Uterus (tissue), 4 donors: ENCODE measurements around the gene KCNQ2. TPM values are rescaled to one million over a fixed set of nuclear protein-coding genes. Genes with fewer than 3 reads are reported as not detected.

Experiments
- DNase-seq, 2 donors: peaks; one replicate each; pipeline ENCODE4 v3.0.0-alpha.2; 2019 to 2020
- H3K27ac ChIP-seq, 2 donors: fragments of 200-600 bp; sonication (generic); 1 replicate in 1 of 2; 2 replicates in 1 of 2; pipeline ENCODE4 v1.5.1; 2016 to 2018
- H3K27me3 ChIP-seq, 2 donors: fragments of 200-600 bp; sonication (generic); one replicate each; pipeline ENCODE4 v1.5.1; 2018 to 2019; ENCODE audit warnings: control low read depth in 1 of 2
- H3K36me3 ChIP-seq, 2 donors: fragments of 200-600 bp; sonication (generic); one replicate each; pipeline ENCODE4 v1.5.1; 2019; ENCODE audit warnings: control low read depth in 1 of 2
- H3K4me1 ChIP-seq, 2 donors: fragments of 200-600 bp; sonication (generic); one replicate each; pipeline ENCODE4 v1.5.1; 2018 to 2019; ENCODE audit warnings: control low read depth in 1 of 2
- H3K4me3 ChIP-seq, 2 donors: fragments of 200-600 bp; sonication (generic); 1 replicate in 1 of 2; 2 replicates in 1 of 2; pipeline ENCODE4 v1.5.1; 2018 to 2019; ENCODE audit warnings: mild to moderate bottlenecking in 1 of 2
- H3K9me3 ChIP-seq, 2 donors: fragments of 200-600 bp; sonication (generic); one replicate each; pipeline ENCODE4 v1.5.1; 2019; ENCODE audit warnings: control low read depth in 1 of 2
- CTCF ChIP-seq, 4 experiments: fragments of 200-600 bp in 2 of 4; fragments of 450-650 bp in 2 of 4; sonication (generic) in 2 of 4; IDR thresholded peaks; one replicate each; pipeline ENCODE4 v1.5.1; 2016 to 2019; ENCODE audit warnings: antibody characterized with exemption in 4 of 4, mild to moderate bottlenecking in 2 of 4, moderate library complexity in 1 of 4
- POLR2A ChIP-seq, 2 donors: fragments of 450-650 bp; IDR thresholded peaks; one replicate each; pipeline ENCODE4 v1.6.1; 2016; ENCODE audit warnings: antibody characterized with exemption in 2 of 2, mild to moderate bottlenecking in 1 of 2, moderate library complexity in 1 of 2
- intact Hi-C: fragments of 100-400 bp; cut with DNase I; formaldehyde crosslinking; loops from one replicate; pipeline ENCODE4 v1.15.1; 2023; ENCODE audit warnings: low total_unique reads
- total RNA-seq, 4 donors: library from RNA; depleted of rRNA in 3 of 4; stranded (reverse); fragments of >200 nt in 3 of 4; gene quantifications; one replicate each; pipeline versions ENCODE4 v1.1.0 to v1.2.4, GENCODE V29; 2014 to 2023
- donor health status: DM: yes; HTN: yes; CAD: no.

KCNQ2 gene
- total RNA-seq, 4 donors from 2014 or later: 1.2 to 4.9 TPM; not detected in 2

GRCh38 chr20:63492518-63492917, 20.1 kb upstream of the KCNQ2 start:
- H3K27me3 ChIP-seq: peaks cover 0 to 11% of the 10 kb centered on the region in 2 donors
- peaks cover 0 to 3% of the 10 kb centered on the region in 2 donors for H3K4me1 ChIP-seq
- no peak for DNase-seq
- TF ChIP-seq CTCF (IDR thresholded peaks at IDR 0.05): no peak
- no peak for TF ChIP-seq POLR2A (IDR thresholded peaks at IDR 0.05)
- no peak overlapping the region for H3K27ac ChIP-seq
- H3K4me3 ChIP-seq: no peak overlapping the region
- intact Hi-C loops: no loop called here
- H3K9me3 ChIP-seq: no peaks in the 10 kb centered on the region
- no peaks in the 10 kb centered on the region for H3K36me3 ChIP-seq

- H3K4me3 ChIP-seq: no peak overlapping the region
- peaks cover 0 to 12% of the 10 kb centered on the region in 2 donors for H3K27me3 ChIP-seq
- no peak for TF ChIP-seq POLR2A (IDR thresholded peaks at IDR 0.05)
- no peak for DNase-seq
- no peak overlapping the region for H3K27ac ChIP-seq
- H3K36me3 ChIP-seq: no peaks in the 10 kb centered on the region
- no peaks in the 10 kb centered on the region for H3K9me3 ChIP-seq
- H3K4me1 ChIP-seq: peaks cover 0 to 3% of the 10 kb centered on the region in 2 donors
- intact Hi-C loops: no loop called here
Observed at GRCh38 chr20:63491635-63492230, 19.3 kb upstream of the KCNQ2 start.

- Histone ChIP-seq H3K27me3 (peaks cover 0 to 12% of the 10 kb centered on the region in 2 donors), H3K4me1 (peaks cover 0 to 3% of the 10 kb centered on the region in 2 donors), H3K4me3 (no peak overlapping the region), H3K27ac (no peak overlapping the region), H3K9me3 (no peaks in the 10 kb centered on the region), H3K36me3 (no peaks in the 10 kb centered on the region)
- intact Hi-C loops: no loop called here
- no peak for DNase-seq
- TF ChIP-seq CTCF (IDR thresholded peaks at IDR 0.05) (no peak), POLR2A (IDR thresholded peaks at IDR 0.05) (no peak)
Observed at GRCh38 chr20:63491078-63491477, 18.6 kb upstream of the KCNQ2 start.

- TF ChIP-seq POLR2A (IDR thresholded peaks at IDR 0.05) (no peak), CTCF (IDR thresholded peaks at IDR 0.05) (no peak)
- Histone ChIP-seq H3K36me3 (no peaks in the 10 kb centered on the region), H3K9me3 (no peaks in the 10 kb centered on the region), H3K4me1 (peaks cover 0 to 3% of the 10 kb centered on the region in 2 donors), H3K4me3 (no peak overlapping the region), H3K27ac (no peak overlapping the region), H3K27me3 (peaks cover 0 to 12% of the 10 kb centered on the region in 2 donors)
- DNase-seq: no peak
- intact Hi-C loops: no loop called here
Observed at GRCh38 chr20:63490416-63490815, 18.0 kb upstream of the KCNQ2 start.

GRCh38 chr20:63488315-63489251, 16.1 kb upstream of the KCNQ2 start:
- Histone ChIP-seq H3K4me3 (no peak overlapping the region), H3K4me1 (peaks cover 0 to 3% of the 10 kb centered on the region in 2 donors), H3K9me3 (no peaks in the 10 kb centered on the region), H3K27ac (no peak overlapping the region), H3K36me3 (no peaks in the 10 kb centered on the region), H3K27me3 (peaks cover 0 to 14% of the 10 kb centered on the region in 2 donors)
- TF ChIP-seq CTCF (IDR thresholded peaks at IDR 0.05): no peak
- TF ChIP-seq POLR2A (IDR thresholded peaks at IDR 0.05): no peak
- no peak for DNase-seq
- intact Hi-C loops: no loop called here
